Measurements from ENCODE around the gene LRRK1. TPM values are rescaled to one million over a fixed set of nuclear protein-coding genes. Genes with fewer than 3 reads are reported as not detected.

Gene LRRK1
- total and polyA plus RNA-seq, 2 experiments from 2014 or later = 2.6 to 4.5 TPM

GRCh38 chr15:101097111-101097510 lies 178.0 kb downstream of the LRRK1 start:
- Mint-ChIP-seq H3K4me3 (no peak overlapping the region), H3K4me1 (no peaks in the 10 kb centered on the region), H3K9me3 (peaks cover 12% of the 10 kb centered on the region; the same call in 2 of the 3 replicates), H3K27ac (no peak overlapping the region), H3K36me3 (ENCODE audit: low read depth) (no peaks in the 10 kb centered on the region), H3K27me3 (ENCODE audit: insufficient read depth, low read depth, poor library complexity) (peaks cover 3% of the 10 kb centered on the region)
- Histone ChIP-seq H4K20me1 (replicated peaks; ENCODE audit: insufficient read depth) (no peaks in the 10 kb centered on the region), H3K27me3 (ENCODE audit: insufficient read depth) (no peaks in the 10 kb centered on the region), H3F3A (replicated peaks; ENCODE audit: low read depth) (no peaks in the 10 kb centered on the region), H3K9me2 (ENCODE audit: insufficient read depth) (peaks cover 8% of the 10 kb centered on the region; the same call in 1 of the 2 replicates), H3K79me2 (replicated peaks; ENCODE audit: insufficient read depth) (no peaks in the 10 kb centered on the region), H3K4me1 (ENCODE audit: insufficient read depth) (no peaks in the 10 kb centered on the region), H3K27ac (ENCODE audit: low read depth) (no peak overlapping the region), H3K4me2 (no peak overlapping the region), H3K4me3 (no peak overlapping the region), H2AFZ (no peak overlapping the region), H3K36me3 (ENCODE audit: insufficient read depth) (no peaks in the 10 kb centered on the region)
- no peak for ATAC-seq
- no peak for DNase-seq (ENCODE audit: low spot score)
- TF ChIP-seq NANOG (IDR thresholded peaks at IDR 0.05; ENCODE audit: borderline replicate concordance) = no peak
- TF ChIP-seq CTCF (conservative IDR thresholded peaks at IDR 0.05; ENCODE audit: low read depth in 2 of 2) = no peak
- no peak for TF ChIP-seq STAT1 (IDR thresholded peaks at IDR 0.05; ENCODE audit: unreplicated experiment)
- TF ChIP-seq ETS1 (IDR thresholded peaks at IDR 0.05) = no peak
- TF ChIP-seq ZNF331 (CRISPR knock-in tag; IDR thresholded peaks at IDR 0.05; ENCODE audit: low read depth) = no peak
- no peak for TF ChIP-seq EZH2phosphoT487 (IDR thresholded peaks at IDR 0.05; ENCODE audit: unreplicated experiment)
- no peak for TF ChIP-seq CREB1 (CRISPR knock-in tag; IDR thresholded peaks at IDR 0.05; ENCODE audit: low read depth)
- no peak for TF ChIP-seq EZH2 (IDR thresholded peaks at IDR 0.05; ENCODE audit: low read depth, unreplicated experiment)
- TF ChIP-seq JUNB (IDR thresholded peaks at IDR 0.05; ENCODE audit: unreplicated experiment) = no peak
- TF ChIP-seq REST (IDR thresholded peaks at IDR 0.05; ENCODE audit: unreplicated experiment) = no peak
- TF ChIP-seq ZNF462 (CRISPR knock-in tag; IDR thresholded peaks at IDR 0.05) = no peak

Measured in GM23338 (cell line).